Neutrophil (primary cell): ENCODE results near the gene SHD.
"Not testable (repeated sequence)": the region's sequence is repeated elsewhere in the genome, so short reads cannot be mapped to it uniquely, and the experiment has no call there.

Source experiments
- H3K27ac ChIP-seq: fragments of 200-600 bp; sonication (generic); 2 replicates; pipeline ENCODE4 v1.5.1; 2016; ENCODE audit warnings: mild to moderate bottlenecking, moderate library complexity
- H3K27me3 ChIP-seq: fragments of 200-600 bp; sonication (generic); 2 replicates; pipeline ENCODE4 v1.6.0; 2016; ENCODE audit warnings: mild to moderate bottlenecking
- H3K36me3 ChIP-seq: fragments of 200-600 bp; sonication (generic); 2 replicates; pipeline ENCODE4 v1.5.1; 2017
- H3K4me1 ChIP-seq, 2 experiments: fragments of 200-600 bp in 1 of 2; sonication (generic) in 1 of 2; 1 replicate in 1 of 2; 2 replicates in 1 of 2; pipeline versions ENCODE4 v1.5.1 to v1.6.1; 2013 to 2016; ENCODE audit warnings: low read depth in 1 of 2, low read length in 1 of 2, mild to moderate bottlenecking in 1 of 2, moderate library complexity in 1 of 2; ENCODE audit not compliant: control insufficient read depth in 1 of 2, insufficient read depth in 1 of 2
- H3K4me3 ChIP-seq, 2 experiments: fragments of 200-600 bp in 1 of 2; sonication (generic) in 1 of 2; 1 replicate in 1 of 2; 2 replicates in 1 of 2; pipeline ENCODE4 v1.5.1; 2013 to 2016; ENCODE audit warnings: low read depth in 1 of 2, low read length in 1 of 2, mild to moderate bottlenecking in 1 of 2, moderate library complexity in 1 of 2
- H3K9me3 ChIP-seq: fragments of 200-600 bp; sonication (generic); 2 replicates; pipeline ENCODE4 v1.5.1; 2016
- CTCF ChIP-seq: fragments of 200-600 bp; sonication (generic); IDR thresholded peaks from 2 replicates; pipeline ENCODE4 v1.5.1; 2016; ENCODE audit warnings: antibody characterized with exemption

The SHD gene

GRCh38 chr19:4278419-4279266 lies at the start of gene SHD:
Gene SHD, plus strand, starts transcription at chr19:4279266. Its CDS starts 798 bp downstream, at chr19:4280064.
- Histone ChIP-seq H3K27ac (no peak within 1 kb of the TSS), H3K27me3 (peaks cover 64% of the 10 kb centered on the region), H3K9me3 (no peaks in the 10 kb centered on the region), H3K36me3 (no peaks in the 10 kb centered on the region), H3K4me3 (no peak within 1 kb of the TSS), H3K4me1 (no peaks in the 10 kb centered on the region)
- TF ChIP-seq CTCF = no peak

DNA sequence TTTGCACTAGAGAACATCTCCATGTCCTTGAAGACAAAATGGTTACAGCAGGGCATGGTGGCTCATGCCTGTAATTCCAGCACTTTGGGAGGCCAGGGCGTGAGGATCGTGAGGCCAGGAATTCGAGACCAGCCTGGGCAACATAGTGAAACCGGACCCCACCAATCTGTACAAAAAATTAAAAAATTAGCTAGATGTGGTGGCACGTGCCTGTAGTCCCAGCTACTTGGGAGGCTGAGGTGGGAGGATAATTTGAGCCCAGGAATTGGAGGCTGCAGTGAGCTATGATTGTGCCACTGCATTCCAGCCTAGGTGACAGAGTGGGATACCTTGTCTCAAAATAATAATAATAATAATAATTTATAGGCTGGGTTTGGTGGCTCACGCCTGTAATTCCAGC lies 48.8 kb upstream of the SHD start:
- not testable (repeated sequence) for H3K27ac ChIP-seq, H3K9me3 ChIP-seq, H3K36me3 ChIP-seq, H3K4me3 ChIP-seq, H3K4me1 ChIP-seq
- peaks cover 30% of the 10 kb centered on the region for H3K27me3 ChIP-seq

- not testable (repeated sequence) for H3K4me1 ChIP-seq, H3K27ac ChIP-seq, H3K36me3 ChIP-seq, H3K9me3 ChIP-seq, H3K4me3 ChIP-seq
- peaks cover 32% of the 10 kb centered on the region for H3K27me3 ChIP-seq
These were observed 47.5 kb upstream of the SHD start for GRCh38 chr19:4231521-4231920.

DNA sequence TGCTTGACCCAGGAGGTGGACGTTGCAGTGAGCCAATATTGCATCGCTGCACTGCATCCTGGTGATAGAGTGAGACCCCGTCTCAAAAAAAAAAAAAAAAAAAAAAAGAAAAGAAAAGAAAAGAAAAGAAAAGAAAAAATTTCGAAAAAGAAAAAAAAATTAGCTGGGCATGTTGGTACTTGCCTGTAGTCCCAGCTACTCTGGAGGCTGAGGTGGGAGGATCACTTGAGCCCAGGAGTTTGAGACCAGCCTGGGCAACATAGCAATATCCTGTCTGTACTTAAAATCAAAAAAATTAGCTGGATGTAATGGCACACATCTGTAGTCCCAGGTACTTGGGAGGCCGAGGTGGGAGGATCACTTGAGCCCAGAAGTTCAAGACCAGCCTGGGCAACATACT lies 46.9 kb upstream of the SHD start:
- H3K27ac ChIP-seq, H3K4me3 ChIP-seq, H3K4me1 ChIP-seq, H3K9me3 ChIP-seq, H3K36me3 ChIP-seq: not testable (repeated sequence)
- H3K27me3 ChIP-seq = peaks cover 32% of the 10 kb centered on the region

DNA sequence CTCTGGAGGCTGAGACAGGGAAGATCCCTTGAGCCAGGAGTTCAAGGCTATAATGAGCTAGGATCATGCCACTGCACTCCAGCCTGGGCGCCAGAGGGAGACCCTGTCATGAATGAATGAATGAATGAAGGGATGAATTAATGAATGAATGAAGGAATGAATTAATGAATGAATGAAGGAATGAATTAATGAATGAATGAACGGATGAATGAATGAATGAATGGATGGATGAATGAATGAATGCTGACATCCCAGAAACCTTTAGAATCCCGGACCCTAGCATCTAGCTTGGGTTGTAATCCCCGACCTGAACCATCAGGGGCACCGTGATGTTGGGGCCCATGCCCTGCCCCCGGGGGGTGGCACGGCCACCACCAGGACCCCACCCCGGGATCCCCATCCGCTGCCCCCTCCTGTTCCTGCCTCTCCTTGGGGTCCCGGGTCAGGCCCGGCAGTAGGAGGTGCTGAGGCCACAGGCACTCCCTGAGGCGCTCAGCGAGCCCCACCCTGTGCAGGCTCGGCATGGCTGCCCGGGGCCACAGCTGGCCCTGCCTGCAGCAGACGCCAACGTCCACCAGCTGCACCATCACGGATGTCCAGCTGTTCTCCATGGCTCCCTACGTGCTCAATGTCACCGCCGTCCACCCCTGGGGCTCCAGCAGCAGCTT lies 46.3 kb upstream of the SHD start:
- no peak for TF ChIP-seq CTCF
- H3K9me3 ChIP-seq = no peaks in the 10 kb centered on the region
- H3K27me3 ChIP-seq = peaks cover 32% of the 10 kb centered on the region
- no peaks in the 10 kb centered on the region for H3K36me3 ChIP-seq
- H3K27ac ChIP-seq = no peak overlapping the region
- H3K4me1 ChIP-seq = no peaks in the 10 kb centered on the region
- no peak overlapping the region for H3K4me3 ChIP-seq

- Histone ChIP-seq H3K27ac (no peak overlapping the region), H3K4me3 (no peak overlapping the region), H3K36me3 (no peaks in the 10 kb centered on the region), H3K27me3 (peaks cover 27% of the 10 kb centered on the region), H3K4me1 (no peaks in the 10 kb centered on the region), H3K9me3 (no peaks in the 10 kb centered on the region)
- TF ChIP-seq CTCF = peak; percentile 89
These were observed 45.7 kb upstream of the SHD start for GRCh38 chr19:4233282-4233853.
